ENCODE measurements around the gene CIDEB.

Gene CIDEB

GRCh38 chr14:24273422-24273998, 34.3 kb downstream of the CIDEB start:
- Histone ChIP-seq H3K27me3 (ENCODE audit: insufficient read depth, low read depth) (no peaks in the 10 kb centered on the region), H3K4me2 (peak overlapping the region; percentile 27; the same call in 1 of the 2 replicates), H4K20me1 (ENCODE audit: insufficient read depth) (no peaks in the 10 kb centered on the region), H3K27ac (peak overlapping the region; percentile 38; the same call in 1 of the 2 replicates), H3K9ac (no peak overlapping the region), H3K79me2 (ENCODE audit: insufficient read depth, low read depth) (no peaks in the 10 kb centered on the region), H3K4me3 (IDR thresholded peaks at IDR 0.05; ENCODE audit: insufficient read depth, low read depth, low read length) (no peak overlapping the region), H2AFZ (ENCODE audit: low read depth) (no peak overlapping the region; the same call in 1 of the 2 replicates), H3K4me1 (ENCODE audit: low read depth, poor library complexity, severe bottlenecking) (peaks cover 24% of the 10 kb centered on the region), H3K36me3 (ENCODE audit: insufficient read depth) (no peaks in the 10 kb centered on the region)
- TF ChIP-seq, protein P1, sequence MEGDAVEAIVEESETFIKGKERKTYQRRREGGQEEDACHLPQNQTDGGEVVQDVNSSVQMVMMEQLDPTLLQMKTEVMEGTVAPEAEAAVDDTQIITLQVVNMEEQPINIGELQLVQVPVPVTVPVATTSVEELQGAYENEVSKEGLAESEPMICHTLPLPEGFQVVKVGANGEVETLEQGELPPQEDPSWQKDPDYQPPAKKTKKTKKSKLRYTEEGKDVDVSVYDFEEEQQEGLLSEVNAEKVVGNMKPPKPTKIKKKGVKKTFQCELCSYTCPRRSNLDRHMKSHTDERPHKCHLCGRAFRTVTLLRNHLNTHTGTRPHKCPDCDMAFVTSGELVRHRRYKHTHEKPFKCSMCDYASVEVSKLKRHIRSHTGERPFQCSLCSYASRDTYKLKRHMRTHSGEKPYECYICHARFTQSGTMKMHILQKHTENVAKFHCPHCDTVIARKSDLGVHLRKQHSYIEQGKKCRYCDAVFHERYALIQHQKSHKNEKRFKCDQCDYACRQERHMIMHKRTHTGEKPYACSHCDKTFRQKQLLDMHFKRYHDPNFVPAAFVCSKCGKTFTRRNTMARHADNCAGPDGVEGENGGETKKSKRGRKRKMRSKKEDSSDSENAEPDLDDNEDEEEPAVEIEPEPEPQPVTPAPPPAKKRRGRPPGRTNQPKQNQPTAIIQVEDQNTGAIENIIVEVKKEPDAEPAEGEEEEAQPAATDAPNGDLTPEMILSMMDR (conservative IDR thresholded peaks at IDR 0.05; ENCODE audit: low read depth, low read length) = peak; percentile 23; the same call in 1 of the 2 replicates

DNA sequence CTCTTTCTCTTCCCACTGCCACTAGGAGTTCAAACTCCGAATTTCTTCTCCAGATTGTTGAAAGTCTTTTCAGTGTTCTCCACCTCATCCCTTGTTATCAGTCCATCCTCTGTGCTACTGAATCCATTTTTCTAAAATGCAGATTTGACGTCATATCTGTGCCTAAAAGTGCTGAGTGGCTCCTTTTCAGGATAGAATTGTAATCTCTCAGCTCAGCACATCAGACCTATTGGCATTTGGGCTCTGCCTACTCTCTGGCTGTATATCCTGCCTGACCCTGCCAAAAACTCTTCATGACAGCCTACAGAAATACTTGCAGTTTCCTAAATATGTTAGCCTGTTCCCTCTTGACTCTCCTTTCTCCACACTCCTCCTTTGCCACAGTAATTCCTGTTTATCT, 35.3 kb downstream of the CIDEB start:
- TF ChIP-seq, protein P1 (conservative IDR thresholded peaks at IDR 0.05; ENCODE audit: low read depth, low read length) = no peak
- Histone ChIP-seq H3K79me2 (ENCODE audit: insufficient read depth, low read depth) (no peaks in the 10 kb centered on the region), H3K27me3 (ENCODE audit: insufficient read depth, low read depth) (no peaks in the 10 kb centered on the region), H3K4me1 (ENCODE audit: low read depth, poor library complexity, severe bottlenecking) (peaks cover 24% of the 10 kb centered on the region), H3K27ac (no peak overlapping the region), H3K4me2 (peak overlapping the region; percentile 51; the same call in 1 of the 2 replicates), H3K9ac (no peak overlapping the region), H2AFZ (ENCODE audit: low read depth) (no peak overlapping the region), H3K4me3 (IDR thresholded peaks at IDR 0.05; ENCODE audit: insufficient read depth, low read depth, low read length) (no peak overlapping the region), H3K36me3 (ENCODE audit: insufficient read depth) (no peaks in the 10 kb centered on the region), H4K20me1 (ENCODE audit: insufficient read depth) (no peaks in the 10 kb centered on the region)

- H3K27ac ChIP-seq = peak overlapping the region; percentile 83; the same call in 1 of the 2 replicates
These were observed 35.9 kb downstream of the CIDEB start for GRCh38 chr14:24271834-24272263.

GRCh38 chr14:24271134-24271833, 36.5 kb downstream of the CIDEB start, which contains the start of gene RABGGTA:
Gene RABGGTA (minus strand): TSS chr14:24271597. CDS start chr14:24271115, 482 bp downstream.
- peak within 1 kb of the TSS; percentile 83 for H3K27ac ChIP-seq
- no peaks in the 10 kb centered on the region for H3K79me2 ChIP-seq (ENCODE audit: insufficient read depth, low read depth)
- H3K36me3 ChIP-seq (ENCODE audit: insufficient read depth) = no peaks in the 10 kb centered on the region
- peak within 1 kb of the TSS; percentile 94 for H3K9ac ChIP-seq
- H3K4me3 ChIP-seq (IDR thresholded peaks at IDR 0.05; ENCODE audit: insufficient read depth, low read depth, low read length) = no peak within 1 kb of the TSS
- peaks cover 24% of the 10 kb centered on the region for H3K4me1 ChIP-seq (ENCODE audit: low read depth, poor library complexity, severe bottlenecking)
- peak within 1 kb of the TSS; percentile 78 for H2AFZ ChIP-seq (ENCODE audit: low read depth)
- TF ChIP-seq, protein P1 (conservative IDR thresholded peaks at IDR 0.05; ENCODE audit: low read depth, low read length) = no peak
- H3K27me3 ChIP-seq (ENCODE audit: insufficient read depth, low read depth) = no peaks in the 10 kb centered on the region
- peak within 1 kb of the TSS; percentile 80 for H3K4me2 ChIP-seq
- no peaks in the 10 kb centered on the region for H4K20me1 ChIP-seq (ENCODE audit: insufficient read depth)

More at GRCh38 chr14:24271834-24272263, 35.9 kb downstream of the CIDEB start:
- no peaks in the 10 kb centered on the region for H4K20me1 ChIP-seq (ENCODE audit: insufficient read depth)
- no peaks in the 10 kb centered on the region for H3K27me3 ChIP-seq (ENCODE audit: insufficient read depth, low read depth)
- H3K9ac ChIP-seq = peak overlapping the region; percentile 94; the same call in 1 of the 2 replicates
- TF ChIP-seq, protein P1 (conservative IDR thresholded peaks at IDR 0.05; ENCODE audit: low read depth, low read length) = no peak
- no peak overlapping the region for H3K4me3 ChIP-seq (IDR thresholded peaks at IDR 0.05; ENCODE audit: insufficient read depth, low read depth, low read length)
- H3K36me3 ChIP-seq (ENCODE audit: insufficient read depth) = no peaks in the 10 kb centered on the region
- peaks cover 24% of the 10 kb centered on the region for H3K4me1 ChIP-seq (ENCODE audit: low read depth, poor library complexity, severe bottlenecking)
- H3K4me2 ChIP-seq = peak overlapping the region; percentile 51
- H3K79me2 ChIP-seq (ENCODE audit: insufficient read depth, low read depth) = no peaks in the 10 kb centered on the region
- H2AFZ ChIP-seq (ENCODE audit: low read depth) = peak overlapping the region; percentile 52; the same call in 1 of the 2 replicates
